Cardiac muscle cell (in vitro differentiated cells and primary cell): ENCODE data around the gene ATAT1. TPM values are rescaled to one million over a fixed set of nuclear protein-coding genes. Genes with fewer than 3 reads are reported as not detected.
A peak's percentile ranks its signal among the peaks of the same experiment; 100 is the strongest.

ENCODE experiments used
- DNase-seq, 2 donors: peaks; one replicate each; pipeline versions ENCODE4 v3.0.0 to v3.0.0-alpha.2; 2010 to 2017; ENCODE audit warnings: low read depth in 1 of 2, low spot score in 1 of 2
- H3K27ac ChIP-seq: fragments of 200-600 bp; sonication (generic); 2 replicates; pipeline ENCODE4 v1.5.1; 2016
- H3K27me3 ChIP-seq: fragments of 200-600 bp; sonication (generic); 2 replicates; pipeline ENCODE4 v1.6.0; 2016; ENCODE audit warnings: control low read depth
- H3K36me3 ChIP-seq: fragments of 200-600 bp; sonication (generic); 2 replicates; pipeline ENCODE4 v1.5.1; 2016; ENCODE audit warnings: control low read depth
- H3K4me1 ChIP-seq: fragments of 200-600 bp; sonication (generic); 2 replicates; pipeline ENCODE4 v1.8.1; 2017; ENCODE audit warnings: low read depth, mild to moderate bottlenecking, mixed run types
- H3K4me3 ChIP-seq: fragments of 200-600 bp; sonication (generic); 2 replicates; pipeline ENCODE4 v1.5.1; 2016; ENCODE audit warnings: mild to moderate bottlenecking
- H3K9me3 ChIP-seq: fragments of 200-600 bp; sonication (generic); 2 replicates; pipeline ENCODE4 v1.5.1; 2017; ENCODE audit warnings: low read depth, mild to moderate bottlenecking, control low read depth
- polyA plus RNA-seq: library from polyadenylated mRNA; unstranded; fragments of >200 nt; fragmentation: Nextera tagmentation; extraction: Ambion mirVana; gene quantifications from 2 replicates; pipeline ENCODE4 v1.2.1, GENCODE V29; 2016
- total RNA-seq: library from RNA; depleted of rRNA; stranded (reverse); fragments of >200 nt; gene quantifications from 2 replicates; pipeline ENCODE4 v1.2.3, GENCODE V29; 2016
- TF ChIP-seq, protein P1 (sequence below): IDR thresholded peaks from 2 replicates; pipeline ENCODE4 v1.5.1; 2012; ENCODE audit warnings: low read depth, mild to moderate bottlenecking, low read length

Gene ATAT1
- total and polyA plus RNA-seq, 2 experiments from 2014 or later = 11.2 to 18.0 TPM

DNA sequence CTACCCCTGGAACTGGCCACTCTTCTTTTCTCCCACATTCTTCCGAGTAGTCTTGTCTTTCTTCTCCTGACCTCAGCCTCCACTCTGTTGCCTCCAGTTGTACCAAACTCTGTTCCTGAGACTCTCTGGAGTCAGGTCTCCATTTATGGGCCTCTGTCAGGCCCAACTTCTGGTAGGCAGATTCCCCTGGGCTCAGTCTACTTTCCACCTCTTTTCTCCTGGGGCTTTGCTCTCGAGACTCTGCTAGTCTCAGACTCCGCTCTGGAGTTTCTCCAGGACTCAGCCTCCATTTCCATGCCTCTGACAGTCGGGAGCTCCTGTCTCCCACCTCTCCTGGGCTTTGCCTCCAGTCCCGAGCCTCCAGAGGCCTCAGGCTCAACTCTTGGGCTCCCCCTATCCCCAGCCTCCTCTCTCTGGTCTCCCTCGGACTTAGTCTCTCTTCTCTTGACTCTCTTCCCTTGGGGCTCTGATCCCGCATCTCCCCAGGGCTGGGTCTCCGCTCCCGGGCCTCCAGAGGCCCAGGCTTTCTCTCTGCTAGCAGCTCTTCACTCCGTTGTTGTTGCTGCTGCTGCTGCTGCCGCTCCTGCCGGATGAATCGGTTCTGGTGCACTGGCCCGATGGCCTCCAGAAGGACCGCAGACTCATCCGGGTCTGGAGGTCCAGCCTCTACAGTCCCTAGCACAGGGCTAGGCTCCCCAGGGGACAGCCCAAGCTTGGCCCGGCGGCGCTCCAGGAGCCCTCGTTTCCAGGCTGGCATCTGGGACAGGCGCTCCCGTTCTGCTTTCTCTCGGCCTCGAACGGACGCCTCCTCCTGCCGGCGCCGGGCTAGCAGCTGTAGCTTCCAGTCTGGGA is 58.7 kb downstream of the ATAT1 start:
- Histone ChIP-seq H3K27me3 (no peaks in the 10 kb centered on the region), H3K9me3 (no peaks in the 10 kb centered on the region), H3K4me3 (peak overlapping the region; percentile 63), H3K4me1 (peaks cover 60% of the 10 kb centered on the region), H3K36me3 (no peaks in the 10 kb centered on the region), H3K27ac (peak overlapping the region; percentile 88)
- TF ChIP-seq, protein P1, sequence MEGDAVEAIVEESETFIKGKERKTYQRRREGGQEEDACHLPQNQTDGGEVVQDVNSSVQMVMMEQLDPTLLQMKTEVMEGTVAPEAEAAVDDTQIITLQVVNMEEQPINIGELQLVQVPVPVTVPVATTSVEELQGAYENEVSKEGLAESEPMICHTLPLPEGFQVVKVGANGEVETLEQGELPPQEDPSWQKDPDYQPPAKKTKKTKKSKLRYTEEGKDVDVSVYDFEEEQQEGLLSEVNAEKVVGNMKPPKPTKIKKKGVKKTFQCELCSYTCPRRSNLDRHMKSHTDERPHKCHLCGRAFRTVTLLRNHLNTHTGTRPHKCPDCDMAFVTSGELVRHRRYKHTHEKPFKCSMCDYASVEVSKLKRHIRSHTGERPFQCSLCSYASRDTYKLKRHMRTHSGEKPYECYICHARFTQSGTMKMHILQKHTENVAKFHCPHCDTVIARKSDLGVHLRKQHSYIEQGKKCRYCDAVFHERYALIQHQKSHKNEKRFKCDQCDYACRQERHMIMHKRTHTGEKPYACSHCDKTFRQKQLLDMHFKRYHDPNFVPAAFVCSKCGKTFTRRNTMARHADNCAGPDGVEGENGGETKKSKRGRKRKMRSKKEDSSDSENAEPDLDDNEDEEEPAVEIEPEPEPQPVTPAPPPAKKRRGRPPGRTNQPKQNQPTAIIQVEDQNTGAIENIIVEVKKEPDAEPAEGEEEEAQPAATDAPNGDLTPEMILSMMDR = peak; percentile 41
- DNase-seq = no peak

DNA sequence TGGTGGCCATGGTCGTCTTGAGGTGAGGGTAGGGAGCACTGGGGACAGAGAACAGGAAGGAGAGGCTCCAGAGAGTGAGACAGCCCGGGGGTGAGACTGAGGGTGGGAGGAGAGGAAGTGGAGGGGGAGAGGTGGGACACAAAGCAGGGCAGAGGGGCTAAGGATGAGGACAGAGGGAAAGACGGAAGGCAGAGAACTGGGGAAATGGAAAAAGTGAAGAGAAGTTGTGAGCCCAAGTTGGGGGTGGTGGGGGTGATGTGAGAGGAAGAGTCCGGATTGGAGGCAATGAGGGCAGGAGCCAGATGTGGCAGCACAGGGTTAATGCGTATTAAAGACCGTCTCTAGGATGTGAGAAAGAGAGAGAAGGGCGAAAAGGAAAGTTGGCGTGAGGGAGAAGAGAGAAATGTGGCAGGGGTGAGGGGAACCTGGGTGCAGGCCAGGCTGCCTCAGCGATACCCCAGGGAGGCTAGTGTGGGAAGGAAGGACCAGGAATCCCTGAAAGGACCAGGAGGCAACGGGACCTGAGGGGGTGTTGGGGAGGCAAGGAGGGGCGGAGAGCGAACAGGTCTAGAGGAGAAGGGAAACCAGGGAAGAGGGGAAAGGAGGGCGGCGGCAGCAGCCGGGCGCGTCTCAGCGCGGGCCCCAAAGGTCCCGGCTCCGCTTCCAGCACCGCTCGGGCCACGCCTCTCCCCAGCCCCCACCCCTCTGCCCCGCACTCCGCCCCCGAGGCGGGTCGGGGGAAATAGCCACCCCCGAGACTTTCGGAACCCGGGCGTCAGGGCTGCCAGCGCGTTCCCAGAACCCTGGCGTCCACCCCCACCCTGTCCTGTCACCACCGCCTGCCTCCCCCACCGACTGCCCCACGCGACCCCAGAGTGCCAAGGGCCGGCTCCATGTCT is 59.6 kb downstream of the ATAT1 start, which contains the start of gene PPP1R18:
PPP1R18 (minus strand) TSS at position 637 of the 899 bp plus-strand sequence; CDS start at position 10, 627 bp downstream.
- Histone ChIP-seq H3K9me3 (no peaks in the 10 kb centered on the region), H3K36me3 (no peaks in the 10 kb centered on the region), H3K4me3 (peak within 1 kb of the TSS; percentile 63), H3K27me3 (no peaks in the 10 kb centered on the region), H3K4me1 (peaks cover 63% of the 10 kb centered on the region), H3K27ac (peak within 1 kb of the TSS; percentile 67)
- DNase-seq = peak; percentile 73 to 76
- TF ChIP-seq, protein P1 = no peak

DNA sequence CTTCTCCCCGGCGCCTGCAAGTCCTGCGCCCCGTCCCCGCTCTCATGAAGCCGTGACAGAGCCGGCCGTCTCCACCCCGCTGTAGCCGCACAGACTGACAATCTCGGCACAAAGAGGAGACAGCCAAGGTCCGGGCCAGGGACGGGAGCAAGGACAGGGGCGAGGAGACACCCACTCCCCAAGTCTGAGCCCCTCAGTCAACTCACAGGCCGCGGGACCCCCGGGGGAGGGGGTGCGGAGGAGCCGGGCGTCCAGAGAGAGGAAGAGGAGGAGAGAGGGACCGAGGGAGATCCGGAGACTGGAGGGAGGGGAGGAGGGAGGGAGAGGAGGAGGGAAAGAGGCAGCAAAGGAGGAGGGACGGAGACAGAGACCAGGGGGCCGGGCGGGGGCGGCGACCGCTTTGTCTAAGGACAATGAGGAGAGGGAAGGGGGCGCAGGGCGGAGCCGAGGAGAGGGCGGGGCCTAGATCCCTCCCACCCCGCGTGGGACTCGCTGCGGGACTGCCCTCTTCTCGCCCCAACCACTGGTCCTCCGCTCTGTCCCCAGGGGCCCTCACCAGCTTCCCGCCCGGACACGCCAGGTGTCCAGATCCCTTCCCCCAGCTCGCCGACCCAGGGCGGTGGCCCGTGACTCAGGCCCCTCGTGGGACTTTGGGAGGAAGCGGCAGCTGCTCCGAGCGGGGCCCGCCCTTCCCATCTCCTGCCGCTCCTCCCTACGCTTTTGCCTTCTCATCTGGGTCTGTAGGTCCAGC is 60.4 kb downstream of the ATAT1 start:
- DNase-seq = peak; percentile 87 to 98
- TF ChIP-seq, protein P1 = no peak
- H3K36me3 ChIP-seq = no peaks in the 10 kb centered on the region
- H3K9me3 ChIP-seq = no peaks in the 10 kb centered on the region
- peak overlapping the region; percentile 67 for H3K27ac ChIP-seq
- H3K4me1 ChIP-seq = peaks cover 59% of the 10 kb centered on the region
- H3K27me3 ChIP-seq = no peaks in the 10 kb centered on the region
- peak overlapping the region; percentile 63 for H3K4me3 ChIP-seq

DNA sequence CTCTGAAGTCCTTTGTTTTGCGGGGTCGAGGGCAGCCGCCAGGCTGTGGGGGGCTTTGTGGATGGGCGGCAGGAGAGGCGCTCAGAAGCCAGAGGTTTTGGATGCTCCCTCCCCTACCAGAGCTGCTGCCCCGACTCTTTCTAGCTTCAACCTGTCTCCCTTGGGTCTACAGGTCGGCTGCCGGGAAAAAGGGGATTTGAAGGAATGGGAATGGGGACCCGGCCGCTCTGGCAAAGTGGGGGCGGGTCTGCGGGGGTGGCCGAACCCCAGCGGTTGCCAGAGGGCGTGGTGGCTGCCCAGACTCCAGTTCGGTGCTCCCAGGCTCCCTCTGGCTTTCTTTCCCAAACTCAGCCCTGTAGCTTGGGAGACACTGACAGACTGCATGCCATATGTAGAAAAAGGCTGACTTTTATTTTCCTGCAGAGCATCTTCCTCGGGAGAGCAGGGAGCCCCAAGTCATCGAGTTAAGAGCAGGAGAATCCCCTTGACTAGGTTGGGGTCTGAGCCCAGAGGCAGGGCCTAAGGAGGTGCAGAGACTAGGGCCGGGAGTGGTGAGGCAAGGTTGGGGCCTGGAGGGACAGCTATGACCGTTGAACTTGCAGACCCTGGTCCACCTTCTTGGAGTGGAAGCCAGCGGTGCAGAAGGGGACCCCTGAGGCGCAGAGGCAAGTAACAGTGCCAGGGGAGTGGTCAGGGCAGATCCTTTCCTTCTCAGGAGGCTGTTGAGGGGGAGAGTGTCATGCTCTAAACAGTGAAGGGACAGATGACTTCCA is 61.2 kb downstream of the ATAT1 start:
- peak overlapping the region; percentile 63 for H3K4me3 ChIP-seq
- peak in 1 of 2 donors; percentile 49 for DNase-seq
- no peaks in the 10 kb centered on the region for H3K9me3 ChIP-seq
- TF ChIP-seq, protein P1 = peak; percentile 26
- H3K27ac ChIP-seq = peak overlapping the region; percentile 10
- H3K4me1 ChIP-seq = peaks cover 52% of the 10 kb centered on the region
- H3K36me3 ChIP-seq = no peaks in the 10 kb centered on the region
- no peaks in the 10 kb centered on the region for H3K27me3 ChIP-seq
